SK-N-SH (cell line): ENCODE results near the gene CISD3. TPM values are rescaled to one million over a fixed set of nuclear protein-coding genes. Genes with fewer than 3 reads are reported as not detected.
A peak's percentile ranks its signal among the peaks of the same experiment; 100 is the strongest.

Source experiments
- CTCF ChIA-PET: fragments of 300-600, 350-600 bp; formaldehyde crosslinking; extraction: SDS; loops from one replicate; lab custom pipeline; 2021; lab: Yijun Ruan, JAX
- POLR2A ChIA-PET: fragments of 350-600 bp; sonication (Branson Sonifier 250); formaldehyde crosslinking; extraction: SDS; loops from one replicate; lab custom pipeline; 2020; ENCODE audit warnings: antibody characterized with exemption, inconsistent platforms; lab: Yijun Ruan, JAX
- DNase-seq: peaks from one replicate; pipeline ENCODE4 v3.0.0; 2012
- H2AFZ ChIP-seq: fragments of 200-600 bp; sonication (generic); 2 replicates; pipeline ENCODE4 v1.8.1; 2016; ENCODE audit warnings: antibody characterized with exemption, mild to moderate bottlenecking, low read depth
- H3F3A ChIP-seq: fragments of 200-600 bp; sonication (generic); replicated peaks from 2 replicates; pipeline ENCODE3; 2016; ENCODE audit warnings: antibody characterized with exemption, mild to moderate bottlenecking; ENCODE audit not compliant: insufficient read depth
- H3K27ac ChIP-seq, 2 experiments: fragments of 200-500 bp in 1 of 2; fragments of 200-600 bp in 1 of 2; sonication (Bioruptor generic) in 1 of 2; sonication (generic), shearing (Covaris generic) in 1 of 2; 2 replicates each; pipeline versions ENCODE4 v1.5.1 to v1.6.1; 2014 to 2016; ENCODE audit warnings: low read depth in 2 of 2, inconsistent platforms in 1 of 2, low read length in 1 of 2, mild to moderate bottlenecking in 1 of 2, mixed read lengths in 1 of 2
- H3K27me3 ChIP-seq: fragments of 200-600 bp; sonication (generic), shearing (Covaris generic); 2 replicates; pipeline ENCODE4 v1.6.1; 2016; ENCODE audit warnings: mixed run types; ENCODE audit not compliant: insufficient read depth
- H3K36me3 ChIP-seq, 2 experiments: fragments of 200-500 bp in 1 of 2; fragments of 200-600 bp in 1 of 2; sonication (Bioruptor generic) in 1 of 2; sonication (generic) in 1 of 2; replicated peaks in 1 of 2; 2 replicates each; pipeline versions ENCODE3 to v1.5.1; 2014 to 2016; ENCODE audit warnings: low read length in 1 of 2, mild to moderate bottlenecking in 1 of 2; ENCODE audit not compliant: insufficient read depth in 2 of 2, control insufficient read depth in 1 of 2
- H3K4me1 ChIP-seq, 2 experiments: fragments of 200-500 bp in 1 of 2; fragments of 200-600 bp in 1 of 2; sonication (Bioruptor generic) in 1 of 2; sonication (generic), shearing (Covaris generic) in 1 of 2; 2 replicates each; pipeline versions ENCODE4 v1.5.1 to v1.6.1; 2014 to 2016; ENCODE audit warnings: low read depth in 1 of 2, low read length in 1 of 2, mixed run types in 1 of 2; ENCODE audit not compliant: insufficient read depth in 2 of 2, control insufficient read depth in 1 of 2
- H3K4me2 ChIP-seq: fragments of 200-600 bp; sonication (generic), shearing (Covaris generic); 2 replicates; pipeline ENCODE4 v1.6.1; 2017; ENCODE audit warnings: mixed run types
- H3K4me3 ChIP-seq, 2 experiments: fragments of 200-500 bp in 1 of 2; fragments of 200-600 bp in 1 of 2; sonication (Bioruptor generic) in 1 of 2; sonication (generic), shearing (Covaris generic) in 1 of 2; 2 replicates each; pipeline versions ENCODE4 v1.5.1 to v1.8.1; 2014 to 2016; ENCODE audit warnings: low read depth in 2 of 2, inconsistent platforms in 1 of 2, low read length in 1 of 2, mild to moderate bottlenecking in 1 of 2, mixed read lengths in 1 of 2, moderate library complexity in 1 of 2
- H3K79me2 ChIP-seq: fragments of 200-600 bp; sonication (generic); 2 replicates; pipeline ENCODE4 v1.8.1; 2017; ENCODE audit warnings: mild to moderate bottlenecking; ENCODE audit not compliant: insufficient read depth
- H3K9ac ChIP-seq: fragments of 200-600 bp; sonication (generic); 2 replicates; pipeline ENCODE4 v1.6.1; 2017; ENCODE audit warnings: mixed run types
- H3K9me2 ChIP-seq: fragments of 200-600 bp; sonication (generic); 2 replicates; pipeline ENCODE4 v1.6.1; 2017; ENCODE audit warnings: mixed run types
- H3K9me3 ChIP-seq: fragments of 200-600 bp; sonication (generic); 2 replicates; pipeline ENCODE4 v1.6.1; 2017; ENCODE audit warnings: mixed run types, mild to moderate bottlenecking, moderate library complexity
- H4K20me1 ChIP-seq: fragments of 200-600 bp; sonication (generic); 2 replicates; pipeline ENCODE4 v1.6.1; 2017; ENCODE audit warnings: mild to moderate bottlenecking, mixed run types; ENCODE audit not compliant: insufficient read depth
- CHD2 ChIP-seq: fragments of 150-350 bp; IDR thresholded peaks from 2 replicates; pipeline ENCODE4 v1.6.1; 2018; ENCODE audit warnings: low read length; ENCODE audit not compliant: partially characterized antibody
- CTCF ChIP-seq: fragments of 200-600 bp; sonication (generic); IDR thresholded peaks from 2 replicates; pipeline ENCODE4 v1.6.1; 2017; ENCODE audit warnings: antibody characterized with exemption, mild to moderate bottlenecking, moderate library complexity
- FOSL2 ChIP-seq: IDR thresholded peaks from 2 replicates; pipeline ENCODE4 v1.4.0; 2012; ENCODE audit warnings: low read depth, mild to moderate bottlenecking, moderate library complexity, borderline replicate concordance
- GATA2 ChIP-seq: sonication (generic); formaldehyde crosslinking; IDR thresholded peaks from 2 replicates; pipeline ENCODE4 v1.5.0; 2020; ENCODE audit warnings: mild to moderate bottlenecking, missing genetic modification reagents
- MAX ChIP-seq: IDR thresholded peaks from 2 replicates; pipeline ENCODE4 v1.4.0; 2012; ENCODE audit warnings: low read depth
- MEF2A ChIP-seq: IDR thresholded peaks from 2 replicates; pipeline ENCODE4 v1.4.0; 2012; ENCODE audit warnings: low read depth, borderline replicate concordance
- MXI1 ChIP-seq: IDR thresholded peaks from 2 replicates; pipeline ENCODE4 v1.6.1; 2012; ENCODE audit warnings: mild to moderate bottlenecking, low read depth, low read length, improper control_type of control experiment
- NFIC ChIP-seq: IDR thresholded peaks from 2 replicates; pipeline ENCODE4 v1.4.0; 2012; ENCODE audit warnings: borderline replicate concordance
- RCOR1 ChIP-seq: fragments of 150-350 bp; IDR thresholded peaks from 2 replicates; pipeline ENCODE4 v1.6.1; 2017; ENCODE audit warnings: antibody characterized with exemption, low read length
- USF1 ChIP-seq: IDR thresholded peaks from 2 replicates; pipeline ENCODE4 v1.4.0; 2012; ENCODE audit warnings: low read depth, borderline replicate concordance
- YY1 ChIP-seq: IDR thresholded peaks from 2 replicates; pipeline ENCODE4 v1.4.0; 2012; ENCODE audit warnings: low read depth, mild to moderate bottlenecking
- WGBS: methylation state at CpG from one replicate; pipeline ENCODE4 v1.1.6; 2017; ENCODE audit warnings: low lambda C conversion rate; 5-methylcytosine and 5-hydroxymethylcytosine counted together
- polyA plus RNA-seq, 3 experiments: library from polyadenylated mRNA; depleted of rRNA; stranded (reverse); fragments of >200 nt; gene quantifications; 2 replicates each; pipeline ENCODE4 v1.2.3, GENCODE V29; 2012
- TF ChIP-seq, protein P1 (sequence below): IDR thresholded peaks from 2 replicates; pipeline ENCODE4 v1.4.0; 2012; ENCODE audit warnings: low read depth, borderline replicate concordance
- TF ChIP-seq, protein P2 (sequence below): IDR thresholded peaks from 2 replicates; pipeline ENCODE4 v1.6.1; 2012; ENCODE audit warnings: mild to moderate bottlenecking, low read depth, low read length, moderate library complexity

Gene CISD3
- polyA plus RNA-seq, 1 of the 3 experiments (the other 2 are of a cell fraction): 16.5 TPM

GRCh38 chr17:38702916-38703741 lies 27.0 kb upstream of the CISD3 start (continued):
- TF ChIP-seq MEF2A: no peak
- TF ChIP-seq, protein P1, sequence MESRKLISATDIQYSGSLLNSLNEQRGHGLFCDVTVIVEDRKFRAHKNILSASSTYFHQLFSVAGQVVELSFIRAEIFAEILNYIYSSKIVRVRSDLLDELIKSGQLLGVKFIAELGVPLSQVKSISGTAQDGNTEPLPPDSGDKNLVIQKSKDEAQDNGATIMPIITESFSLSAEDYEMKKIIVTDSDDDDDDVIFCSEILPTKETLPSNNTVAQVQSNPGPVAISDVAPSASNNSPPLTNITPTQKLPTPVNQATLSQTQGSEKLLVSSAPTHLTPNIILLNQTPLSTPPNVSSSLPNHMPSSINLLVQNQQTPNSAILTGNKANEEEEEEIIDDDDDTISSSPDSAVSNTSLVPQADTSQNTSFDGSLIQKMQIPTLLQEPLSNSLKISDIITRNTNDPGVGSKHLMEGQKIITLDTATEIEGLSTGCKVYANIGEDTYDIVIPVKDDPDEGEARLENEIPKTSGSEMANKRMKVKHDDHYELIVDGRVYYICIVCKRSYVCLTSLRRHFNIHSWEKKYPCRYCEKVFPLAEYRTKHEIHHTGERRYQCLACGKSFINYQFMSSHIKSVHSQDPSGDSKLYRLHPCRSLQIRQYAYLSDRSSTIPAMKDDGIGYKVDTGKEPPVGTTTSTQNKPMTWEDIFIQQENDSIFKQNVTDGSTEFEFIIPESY: no peak

- H3K36me3 ChIP-seq: peaks cover 6 to 9% of the 10 kb centered on the region in 2 experiments
- H3F3A ChIP-seq: peaks cover 30% of the 10 kb centered on the region
- POLR2A ChIA-PET: interaction anchor here (0.6 to 3.7 kb wide), 6 partner anchors 8 to 46 kb away, joined by 3 to 14 read pairs (median 4); no protein-coding TSS in a partner anchor
- peak; percentile 80 for DNase-seq
- H3K4me3 ChIP-seq: peak overlapping the region; percentile 88 to 94
- H3K9me3 ChIP-seq: no peaks in the 10 kb centered on the region
- H3K79me2 ChIP-seq: peaks cover 46% of the 10 kb centered on the region; the same call in 1 of the 2 replicates
- no peaks in the 10 kb centered on the region for H3K27me3 ChIP-seq
- H2AFZ ChIP-seq: peak overlapping the region; percentile 90
- no peaks in the 10 kb centered on the region for H3K9me2 ChIP-seq
- peak overlapping the region; percentile 97 for H3K4me2 ChIP-seq
- TF ChIP-seq CTCF (no peak), RCOR1 (no peak), FOSL2 (no peak), MXI1 (no peak), NFIC (no peak), CHD2 (no peak), YY1 (no peak), USF1 (no peak), GATA2 (CRISPR knock-in tag) (no peak), MEF2A (no peak), MAX (no peak)
- TF ChIP-seq, protein P2, sequence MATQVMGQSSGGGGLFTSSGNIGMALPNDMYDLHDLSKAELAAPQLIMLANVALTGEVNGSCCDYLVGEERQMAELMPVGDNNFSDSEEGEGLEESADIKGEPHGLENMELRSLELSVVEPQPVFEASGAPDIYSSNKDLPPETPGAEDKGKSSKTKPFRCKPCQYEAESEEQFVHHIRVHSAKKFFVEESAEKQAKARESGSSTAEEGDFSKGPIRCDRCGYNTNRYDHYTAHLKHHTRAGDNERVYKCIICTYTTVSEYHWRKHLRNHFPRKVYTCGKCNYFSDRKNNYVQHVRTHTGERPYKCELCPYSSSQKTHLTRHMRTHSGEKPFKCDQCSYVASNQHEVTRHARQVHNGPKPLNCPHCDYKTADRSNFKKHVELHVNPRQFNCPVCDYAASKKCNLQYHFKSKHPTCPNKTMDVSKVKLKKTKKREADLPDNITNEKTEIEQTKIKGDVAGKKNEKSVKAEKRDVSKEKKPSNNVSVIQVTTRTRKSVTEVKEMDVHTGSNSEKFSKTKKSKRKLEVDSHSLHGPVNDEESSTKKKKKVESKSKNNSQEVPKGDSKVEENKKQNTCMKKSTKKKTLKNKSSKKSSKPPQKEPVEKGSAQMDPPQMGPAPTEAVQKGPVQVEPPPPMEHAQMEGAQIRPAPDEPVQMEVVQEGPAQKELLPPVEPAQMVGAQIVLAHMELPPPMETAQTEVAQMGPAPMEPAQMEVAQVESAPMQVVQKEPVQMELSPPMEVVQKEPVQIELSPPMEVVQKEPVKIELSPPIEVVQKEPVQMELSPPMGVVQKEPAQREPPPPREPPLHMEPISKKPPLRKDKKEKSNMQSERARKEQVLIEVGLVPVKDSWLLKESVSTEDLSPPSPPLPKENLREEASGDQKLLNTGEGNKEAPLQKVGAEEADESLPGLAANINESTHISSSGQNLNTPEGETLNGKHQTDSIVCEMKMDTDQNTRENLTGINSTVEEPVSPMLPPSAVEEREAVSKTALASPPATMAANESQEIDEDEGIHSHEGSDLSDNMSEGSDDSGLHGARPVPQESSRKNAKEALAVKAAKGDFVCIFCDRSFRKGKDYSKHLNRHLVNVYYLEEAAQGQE: no peak
- CTCF ChIA-PET: interaction anchor here (1.0 to 3.8 kb wide), 2 partner anchors 32 to 44 kb away, joined by 3 to 25 read pairs; partner anchors contain the start of gene PCGF2
- H3K9ac ChIP-seq: peak overlapping the region; percentile 97; the same call in 1 of the 2 replicates
- 42% methylated on average over 36 of the region's 50 CpGs for WGBS
- H3K27ac ChIP-seq: peak overlapping the region; percentile 77 to 96; a peak in 3 of 4 replicates
- peaks cover 9% of the 10 kb centered on the region; the same call in 1 of the 2 replicates for H4K20me1 ChIP-seq
- H3K4me1 ChIP-seq: peaks cover 10 to 43% of the 10 kb centered on the region in 2 experiments; a peak in 2 of 4 replicates
These were observed 26.2 kb upstream of the CISD3 start for GRCh38 chr17:38703742-38704605.
